Spinal cord (tissue), 10 donors: ENCODE measurements around the gene KLHL29. TPM values are rescaled to one million over a fixed set of nuclear protein-coding genes. Genes with fewer than 3 reads are reported as not detected.

Experiments
- DNase-seq, 6 donors: peaks; one replicate each; pipeline versions ENCODE4 v3.0.0 to v3.0.0-alpha.2; 2013 to 2015; ENCODE audit warnings: low spot score in 6 of 6, low read depth in 4 of 6
- H3K27ac ChIP-seq: one replicate; pipeline ENCODE4 v1.5.1; 2013; ENCODE audit warnings: low read depth, low read length, control low read depth
- H3K27me3 ChIP-seq: one replicate; pipeline ENCODE4 v1.6.1; 2013; ENCODE audit warnings: low read length; ENCODE audit not compliant: control insufficient read depth, insufficient read depth
- H3K36me3 ChIP-seq: one replicate; pipeline ENCODE4 v1.6.1; 2013; ENCODE audit warnings: low read length; ENCODE audit not compliant: control insufficient read depth, insufficient read depth
- H3K4me1 ChIP-seq: one replicate; pipeline ENCODE4 v1.6.1; 2013; ENCODE audit warnings: low read length; ENCODE audit not compliant: control insufficient read depth, insufficient read depth
- H3K4me3 ChIP-seq: one replicate; pipeline ENCODE4 v1.5.1; 2013; ENCODE audit warnings: low read depth, low read length, control low read depth
- H3K9me3 ChIP-seq: one replicate; pipeline ENCODE4 v1.6.1; 2013; ENCODE audit warnings: low read length; ENCODE audit not compliant: control insufficient read depth, insufficient read depth
- WGBS: methylation state at CpG from one replicate; pipeline ENCODE4 v1.1.5; 2013; ENCODE audit warnings: missing lambda C conversion rate; ENCODE audit not compliant: insufficient coverage; 5-methylcytosine and 5-hydroxymethylcytosine counted together
- polyA plus RNA-seq, 2 donors: library from polyadenylated mRNA; unstranded; fragments of 120-200 nt; gene quantifications; one replicate each; pipeline ENCODE4 v1.2.1, GENCODE V29; 2013; ENCODE audit not compliant: insufficient read length in 2 of 2
- total RNA-seq, 2 donors: library from RNA; depleted of rRNA in 1 of 2; stranded (reverse); fragments of 120-200 nt in 1 of 2; fragments of >200 nt in 1 of 2; gene quantifications; one replicate each; pipeline versions ENCODE4 v1.2.3 to v1.2.4, GENCODE V29; 2013 to 2014
- donor health status: healthy.

The KLHL29 gene
- total and polyA plus RNA-seq, 4 donors = 8.7 to 19.4 (median 14.0) TPM

DNA sequence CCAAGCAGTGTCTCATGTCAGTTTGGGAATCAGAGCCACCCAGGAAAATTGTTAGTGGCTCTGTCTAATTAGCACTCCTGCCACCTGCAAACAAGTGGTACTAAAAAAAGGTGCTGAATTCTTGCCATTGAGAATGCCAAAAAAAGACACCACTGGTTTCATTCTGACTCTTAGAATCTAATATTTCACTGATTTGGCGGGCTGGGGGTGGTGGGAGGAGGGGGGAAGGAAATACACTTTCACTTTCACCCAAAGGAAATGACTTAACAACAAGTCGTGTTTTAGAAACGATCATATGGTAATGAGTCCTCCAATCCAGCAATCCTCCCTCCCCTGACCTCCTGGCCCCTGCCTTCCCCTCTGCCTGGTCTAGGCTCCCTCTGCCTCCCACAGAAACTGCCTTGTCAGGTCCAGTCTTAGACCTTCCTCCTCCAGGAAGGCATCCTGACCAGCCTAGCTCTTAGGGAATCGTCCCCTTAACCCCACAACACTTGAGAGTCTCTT is 4.4 kb upstream of the KLHL29 start:
- Histone ChIP-seq H3K27ac (no peak overlapping the region), H3K9me3 (no peaks in the 10 kb centered on the region), H3K36me3 (no peaks in the 10 kb centered on the region), H3K4me1 (no peaks in the 10 kb centered on the region), H3K27me3 (peaks cover 4% of the 10 kb centered on the region), H3K4me3 (no peak overlapping the region)
- DNase-seq = no peak
- WGBS = 53% methylated on average over 2 of the region's 4 CpGs

DNA sequence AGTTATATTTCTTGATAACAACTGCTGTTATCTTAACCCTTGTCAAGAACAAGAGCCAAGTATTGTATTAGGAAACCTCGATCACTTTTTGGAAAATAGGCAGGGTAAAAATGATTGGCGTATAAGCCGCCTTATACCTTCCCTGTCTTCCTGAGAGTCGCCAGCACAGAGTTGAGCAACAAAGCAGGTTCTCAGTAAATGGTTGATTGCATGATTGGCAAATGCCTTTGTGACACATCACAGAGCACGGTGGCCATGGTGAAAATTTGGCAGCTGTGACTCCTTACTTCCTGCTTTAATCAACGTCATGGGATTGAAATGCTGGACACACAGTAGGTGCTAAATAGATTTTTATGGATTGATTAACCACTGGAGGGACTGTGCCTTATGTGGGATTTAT is 3.9 kb upstream of the KLHL29 start:
- 73% methylated on average over 5 of the region's 6 CpGs for whole genome bisulfite sequencing
- Histone ChIP-seq H3K9me3 (no peaks in the 10 kb centered on the region), H3K27ac (no peak overlapping the region), H3K27me3 (peaks cover 4% of the 10 kb centered on the region), H3K36me3 (no peaks in the 10 kb centered on the region), H3K4me1 (peaks cover 1% of the 10 kb centered on the region), H3K4me3 (no peak overlapping the region)
- DNase-seq = peak in 1 of 6 donors; percentile 25

DNA sequence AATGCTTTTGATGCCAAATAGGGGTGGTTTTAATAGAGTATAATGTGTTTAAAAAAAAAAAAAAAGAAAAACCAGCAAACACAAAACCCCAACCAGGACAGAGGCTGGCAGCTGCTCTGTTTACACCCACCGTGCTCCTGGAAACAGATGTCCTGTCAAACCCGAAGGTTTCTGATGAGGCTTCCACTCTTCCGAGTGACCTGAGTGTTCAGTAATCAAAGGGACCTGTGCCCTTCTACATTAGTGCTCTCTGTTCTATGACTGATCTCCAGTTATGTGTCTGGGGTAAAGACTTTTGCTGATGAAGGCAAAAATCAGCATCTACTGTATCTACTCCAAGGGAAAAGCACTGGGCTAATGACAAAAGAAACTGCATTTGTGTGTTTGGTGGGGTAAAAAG is 3.5 kb upstream of the KLHL29 start:
- Histone ChIP-seq H3K9me3 (no peaks in the 10 kb centered on the region), H3K27me3 (peaks cover 8% of the 10 kb centered on the region), H3K4me3 (no peak overlapping the region), H3K4me1 (peaks cover 5% of the 10 kb centered on the region), H3K27ac (no peak overlapping the region), H3K36me3 (no peaks in the 10 kb centered on the region)
- no peak for DNase-seq
- 42% methylated on average over 2 of the region's 3 CpGs for WGBS

DNA sequence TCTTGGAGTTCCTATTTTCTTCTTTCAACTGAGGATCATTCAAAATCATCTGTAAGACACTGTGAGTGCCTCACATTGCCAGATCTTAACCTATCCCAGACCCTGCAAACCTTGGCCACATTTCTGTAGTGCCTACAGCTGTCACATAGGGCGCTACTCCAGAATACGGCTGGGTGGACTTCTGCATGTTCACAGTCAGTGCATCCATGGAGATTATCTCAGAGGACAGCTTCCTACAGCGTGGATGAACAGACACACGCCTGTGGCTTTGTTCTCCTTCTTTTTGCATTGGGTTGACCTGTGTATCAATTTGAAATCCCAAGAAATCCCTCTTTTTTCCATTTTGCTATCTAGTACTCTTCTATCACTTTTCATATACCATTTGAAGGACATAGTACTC is 1.9 kb upstream of the KLHL29 start:
- WGBS = 89% methylated on average over 2 of the region's 4 CpGs
- H3K27ac ChIP-seq = no peak overlapping the region

DNA sequence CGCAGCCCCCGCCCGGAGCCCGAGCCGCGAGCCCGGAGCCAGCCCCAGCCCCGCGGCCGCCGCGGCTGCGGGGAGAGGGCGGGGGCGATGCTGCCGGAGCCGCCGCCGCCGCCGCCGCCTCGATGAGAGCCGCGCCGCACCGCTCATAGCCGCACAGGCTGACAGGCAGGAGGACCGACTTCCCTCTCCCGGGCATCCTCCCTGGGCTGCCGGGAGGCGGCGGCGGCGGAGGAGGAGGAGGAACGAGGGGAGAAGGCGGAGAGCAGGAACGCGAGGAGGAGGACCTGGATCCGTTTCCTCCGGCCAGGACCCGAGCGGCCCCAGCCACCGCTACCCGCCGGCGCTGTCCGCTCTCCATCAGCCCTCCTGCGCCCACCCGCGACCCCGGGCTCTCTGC is 370 bp downstream of the KLHL29 start:
- peaks cover 24% of the 10 kb centered on the region for H3K27me3 ChIP-seq
- no peaks in the 10 kb centered on the region for H3K9me3 ChIP-seq
- under 1% methylated on average over 51 of the region's 52 CpGs for WGBS
- H3K4me3 ChIP-seq = peak overlapping the region; percentile 68
- peaks cover 12% of the 10 kb centered on the region for H3K4me1 ChIP-seq
- H3K27ac ChIP-seq = no peak overlapping the region
- DNase-seq = peak in 2 of 6 donors; percentile 73 to 74
- H3K36me3 ChIP-seq = no peaks in the 10 kb centered on the region

More for the DNA sequence above, 1.9 kb upstream of the KLHL29 start:
- peaks cover 12% of the 10 kb centered on the region for H3K4me1 ChIP-seq
- no peak for DNase-seq
- no peaks in the 10 kb centered on the region for H3K9me3 ChIP-seq
- peaks cover 19% of the 10 kb centered on the region for H3K27me3 ChIP-seq
- no peak overlapping the region for H3K4me3 ChIP-seq
- no peaks in the 10 kb centered on the region for H3K36me3 ChIP-seq

DNA sequence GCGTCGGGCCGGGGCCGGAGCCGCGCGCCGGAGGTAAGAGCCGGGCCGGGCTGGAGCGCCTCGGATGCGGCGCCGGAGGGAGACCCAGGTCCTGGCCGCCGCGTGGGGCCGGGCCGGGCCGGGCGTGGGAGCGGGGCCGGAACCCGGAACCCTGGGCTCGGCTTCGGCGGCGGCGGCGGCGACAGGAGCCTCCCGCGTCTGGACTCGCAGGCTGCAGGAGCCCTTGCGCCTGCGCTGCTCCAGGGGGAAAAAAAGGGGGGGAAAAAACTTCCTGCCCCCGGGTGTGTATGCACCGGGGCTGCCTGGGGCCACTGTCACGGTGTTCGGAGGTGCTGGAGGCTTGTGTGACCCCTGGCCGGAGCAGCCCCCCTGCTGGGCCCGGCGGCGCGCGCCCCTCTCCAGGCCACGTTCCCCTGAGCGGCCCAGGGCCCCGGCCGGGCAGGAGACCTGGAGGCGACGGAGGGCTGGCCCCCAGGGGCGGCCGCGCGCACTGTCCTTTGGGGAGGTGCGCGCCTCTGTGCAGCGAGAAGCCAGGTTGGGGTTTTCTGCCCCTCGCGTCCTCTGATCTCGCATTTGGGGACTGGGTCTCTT is 864 bp downstream of the KLHL29 start:
- no peak overlapping the region for H3K27ac ChIP-seq
- peaks cover 12% of the 10 kb centered on the region for H3K4me1 ChIP-seq
- H3K36me3 ChIP-seq = no peaks in the 10 kb centered on the region
- peak in 2 of 6 donors; percentile 52 to 53 for DNase-seq
- H3K27me3 ChIP-seq = peaks cover 24% of the 10 kb centered on the region
- under 1% methylated on average over 63 of the region's 63 CpGs for WGBS
- no peaks in the 10 kb centered on the region for H3K9me3 ChIP-seq
- H3K4me3 ChIP-seq = peak overlapping the region; percentile 68

DNA sequence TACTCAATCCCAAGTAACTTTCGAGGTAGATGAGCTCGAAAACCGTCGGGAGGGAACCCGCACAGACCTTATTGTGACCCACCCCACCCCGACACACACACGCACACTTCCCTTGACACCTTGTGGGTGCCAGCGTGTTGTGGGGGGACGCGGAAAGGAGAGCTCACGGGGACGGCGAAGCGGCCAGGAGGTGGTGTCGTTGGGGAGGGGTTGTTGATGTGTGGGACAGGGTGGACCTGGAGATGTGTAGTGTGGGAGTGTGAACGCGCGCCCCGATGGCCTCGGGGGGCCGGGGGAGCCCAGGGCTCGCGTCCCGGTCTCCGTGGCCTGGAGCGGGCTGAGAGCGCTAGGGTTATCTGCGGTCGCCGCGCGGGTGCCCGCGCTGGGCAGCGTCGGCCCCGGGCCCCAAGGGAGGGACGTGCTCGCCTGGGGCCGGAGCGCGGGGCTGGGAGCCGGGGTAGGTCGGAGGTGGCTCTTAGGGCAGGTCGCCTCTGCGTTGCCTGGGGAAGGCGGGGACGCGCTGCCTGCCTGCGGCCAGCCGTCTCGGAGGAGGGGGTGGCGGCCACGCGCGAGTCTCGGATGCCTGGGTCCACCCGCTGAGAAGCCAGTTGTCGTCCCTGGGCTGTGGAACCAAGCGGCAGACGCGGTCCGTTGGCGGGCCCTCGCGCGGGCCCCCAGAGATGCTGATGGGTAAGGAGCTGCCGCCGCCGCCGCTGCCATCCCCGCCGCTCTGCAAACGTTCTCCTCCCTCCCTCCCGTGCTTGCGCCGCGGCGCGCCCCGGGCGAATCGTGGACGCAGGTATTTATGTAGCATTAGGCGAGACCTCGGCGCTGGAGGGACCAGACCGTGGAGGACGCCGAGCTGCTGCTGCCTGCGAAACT is 1.6 kb downstream of the KLHL29 start:
- Histone ChIP-seq H3K36me3 (no peaks in the 10 kb centered on the region), H3K27me3 (peaks cover 24% of the 10 kb centered on the region), H3K4me3 (peak overlapping the region; percentile 68), H3K9me3 (no peaks in the 10 kb centered on the region), H3K27ac (no peak overlapping the region), H3K4me1 (peaks cover 15% of the 10 kb centered on the region)
- WGBS = under 1% methylated on average over 80 of the region's 91 CpGs
- DNase-seq = peak in 2 of 6 donors; percentile 58 to 66

DNA sequence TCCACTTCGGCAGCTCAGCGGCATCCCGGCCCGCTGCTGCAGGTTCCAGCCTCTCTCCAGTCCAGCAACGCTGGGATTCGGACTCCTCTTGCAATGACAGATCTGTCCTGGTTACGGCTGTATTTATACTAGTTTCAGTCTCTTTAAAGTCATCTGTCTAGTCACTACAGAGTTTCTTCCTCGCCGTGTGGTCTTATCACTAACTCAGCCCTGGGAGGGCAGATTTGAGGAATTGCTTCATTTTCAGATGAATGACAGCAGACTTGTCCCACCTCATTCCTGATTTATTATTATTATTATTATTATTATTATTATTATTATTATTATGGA is 2.2 kb downstream of the KLHL29 start:
- Histone ChIP-seq H3K36me3 (no peaks in the 10 kb centered on the region), H3K4me1 (peaks cover 15% of the 10 kb centered on the region), H3K27me3 (peaks cover 22% of the 10 kb centered on the region), H3K9me3 (no peaks in the 10 kb centered on the region), H3K27ac (no peak overlapping the region), H3K4me3 (peak overlapping the region; percentile 68)
- WGBS = 3% methylated on average over 4 of the region's 9 CpGs
- peak in 1 of 6 donors; percentile 78 for DNase-seq

DNA sequence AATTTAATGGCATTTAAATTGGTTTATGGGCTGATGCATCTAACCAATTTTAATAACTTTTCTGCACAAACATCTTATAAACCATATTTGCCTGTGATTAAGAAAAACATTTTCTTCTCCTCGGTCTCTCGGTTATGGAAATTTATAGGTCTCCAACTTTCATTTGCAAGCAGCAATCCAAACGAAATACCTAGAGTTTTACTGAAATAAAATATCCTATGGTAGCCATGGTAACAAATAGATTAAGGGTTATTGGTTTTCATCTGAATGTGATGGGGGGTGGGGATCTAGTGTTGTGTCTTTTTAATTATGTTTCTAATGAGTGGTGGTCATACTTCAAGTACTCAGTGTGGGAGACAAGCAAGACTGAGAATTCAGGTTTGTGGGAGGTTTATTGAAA is 2.9 kb downstream of the KLHL29 start:
- peak in 1 of 6 donors; percentile 58 for DNase-seq
- H3K27me3 ChIP-seq = peaks cover 22% of the 10 kb centered on the region
- WGBS = no CpG with 5 or more reads among the region's 3 CpGs
- no peaks in the 10 kb centered on the region for H3K36me3 ChIP-seq
- peaks cover 15% of the 10 kb centered on the region for H3K4me1 ChIP-seq
- peak overlapping the region; percentile 68 for H3K4me3 ChIP-seq
- H3K27ac ChIP-seq = no peak overlapping the region
- H3K9me3 ChIP-seq = no peaks in the 10 kb centered on the region
